NCI-H69 (cell line): ENCODE data around the gene C1orf53.
"Not testable (repeated sequence)": the region's sequence is repeated elsewhere in the genome, so short reads cannot be mapped to it uniquely, and the experiment has no call there.

Experiments used
- DNase-seq: peaks from one replicate; lab custom pipeline; 2025; lab: John Stamatoyannopoulos, UW

Gene C1orf53

GRCh38 chr1:197902454-197903195 lies at the start of gene C1orf53:
Gene C1orf53, plus strand, starts transcription at chr1:197902630. Its CDS starts 20 bp downstream, at chr1:197902650.
- peak; percentile 98 for DNase-seq

GRCh38 chr1:197855751-197856150 lies 46.7 kb upstream of the C1orf53 start:
- DNase-seq, result not testable (repeated sequence)

DNA sequence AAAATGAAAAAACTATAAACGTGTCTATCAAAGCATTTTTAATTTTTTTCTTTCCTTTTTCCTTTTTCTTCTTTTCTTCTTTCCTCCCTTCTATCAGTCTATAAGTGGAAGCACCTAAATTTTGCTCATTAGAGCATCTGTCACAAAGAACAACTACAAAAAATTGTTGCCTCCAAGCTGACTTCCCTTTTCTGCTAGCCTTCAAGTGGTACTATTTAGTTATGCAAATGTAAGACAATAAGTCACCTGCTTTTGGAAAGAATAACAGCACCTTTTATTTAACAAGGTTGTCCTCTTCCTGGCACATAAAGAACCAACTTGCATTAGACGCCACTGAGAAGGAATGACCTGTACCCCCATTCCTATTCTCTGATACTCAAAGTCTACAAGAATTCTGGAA lies 45.0 kb upstream of the C1orf53 start:
- no peak for DNase-seq

- DNase-seq, result no peak
Observed at GRCh38 chr1:197859024-197859423, 43.4 kb upstream of the C1orf53 start.

GRCh38 chr1:197862221-197862620 lies 40.2 kb upstream of the C1orf53 start:
- DNase-seq, result no peak

GRCh38 chr1:197862671-197863070 lies 39.8 kb upstream of the C1orf53 start:
- peak; percentile 33 for DNase-seq

DNA sequence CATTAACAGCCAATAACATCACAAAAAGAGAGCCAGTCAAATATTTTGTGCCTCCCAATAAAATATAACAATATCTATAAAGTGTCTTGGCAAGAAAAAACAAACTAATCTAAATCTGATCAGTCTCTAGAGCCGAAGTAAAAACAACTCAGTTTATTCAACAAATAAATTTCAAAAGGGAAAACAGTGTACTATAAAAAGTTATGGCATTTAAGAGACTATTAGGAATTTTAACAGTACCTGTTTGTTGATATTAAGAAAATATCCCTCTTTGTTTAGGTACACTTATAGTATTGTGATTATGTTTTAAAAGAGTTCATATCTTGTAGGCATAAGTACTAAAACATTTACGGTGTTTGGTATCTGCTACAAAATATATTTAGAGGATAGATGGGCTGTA lies 36.6 kb upstream of the C1orf53 start:
- no peak for DNase-seq

GRCh38 chr1:197868751-197869489 lies 33.5 kb upstream of the C1orf53 start:
- DNase-seq, result peak; percentile 87

DNA sequence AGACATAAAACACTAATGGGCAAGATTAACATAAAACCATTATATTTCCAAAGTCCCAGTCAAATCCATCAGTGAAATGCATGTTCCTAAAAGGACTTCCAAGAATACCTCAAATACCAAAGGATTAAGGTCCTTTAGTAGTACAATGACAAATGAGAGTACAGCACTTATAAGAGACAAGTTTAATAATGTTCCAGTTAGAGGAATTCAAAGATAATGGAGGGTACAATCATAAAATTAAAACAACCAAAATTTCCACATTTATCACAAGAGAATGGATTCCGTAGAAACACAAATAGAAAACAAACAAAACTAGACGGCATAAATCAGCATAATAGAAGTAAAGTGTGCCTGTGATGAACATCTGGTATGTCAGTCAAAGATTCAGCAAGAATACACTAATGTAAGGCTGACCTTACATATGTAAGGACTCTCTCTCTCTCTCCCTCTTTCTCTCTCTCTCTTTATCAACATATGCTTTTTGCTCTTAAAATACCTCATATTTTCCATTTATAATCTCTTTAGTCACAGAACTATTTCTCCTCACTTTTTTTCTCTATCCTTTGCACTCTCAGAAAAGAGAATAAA lies 32.8 kb upstream of the C1orf53 start:
- no peak for DNase-seq

GRCh38 chr1:197876894-197877293 lies 25.5 kb upstream of the C1orf53 start:
- no peak for DNase-seq

- DNase-seq, result not testable (repeated sequence)
Observed at GRCh38 chr1:197880385-197880784, 22.0 kb upstream of the C1orf53 start.

DNA sequence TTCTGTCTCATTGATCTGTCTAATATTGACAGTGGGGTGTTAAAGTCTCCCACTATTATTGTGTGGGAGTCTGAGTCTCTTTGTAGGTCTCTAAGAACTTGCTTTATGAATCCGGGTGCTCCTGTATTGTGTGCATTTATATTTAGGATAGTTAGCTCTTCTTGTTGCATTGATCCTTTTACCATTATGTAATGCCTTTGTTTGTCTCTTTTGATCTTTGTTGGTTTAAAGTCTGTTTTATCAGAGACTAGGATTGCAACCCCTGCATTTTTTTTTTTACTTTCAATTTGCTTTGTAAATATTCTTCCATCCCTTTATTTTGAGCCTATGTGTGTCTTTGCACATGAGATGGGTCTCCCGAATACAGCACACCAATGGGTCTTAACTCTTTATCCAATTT lies 20.2 kb upstream of the C1orf53 start:
- not testable (repeated sequence) for DNase-seq

DNA sequence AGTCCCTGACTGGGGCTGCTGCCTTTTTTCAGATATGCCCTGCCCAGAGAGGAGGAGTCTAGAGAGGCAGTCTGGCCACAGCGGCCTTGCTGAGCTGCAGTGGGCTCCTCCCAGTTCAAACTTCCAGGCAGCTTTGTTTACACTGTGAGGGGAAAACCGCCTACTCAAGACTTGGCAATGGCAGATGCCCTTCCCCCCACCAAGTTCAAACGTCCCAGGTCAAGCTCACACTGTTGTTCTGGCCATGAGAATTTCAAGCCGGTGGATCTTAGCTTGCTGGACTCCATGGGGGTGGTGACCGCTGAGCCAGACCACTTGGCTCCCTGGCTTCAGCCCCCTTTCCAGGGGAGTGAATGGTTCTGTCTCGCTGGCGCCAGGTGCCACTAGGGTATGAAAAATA lies 18.3 kb upstream of the C1orf53 start:
- DNase-seq, result no peak

GRCh38 chr1:197890936-197891335 lies 11.5 kb upstream of the C1orf53 start:
- no peak for DNase-seq

GRCh38 chr1:197892684-197893083 lies 9.7 kb upstream of the C1orf53 start:
- no peak for DNase-seq

GRCh38 chr1:197896301-197896700 lies 6.1 kb upstream of the C1orf53 start:
- DNase-seq, result no peak

DNA sequence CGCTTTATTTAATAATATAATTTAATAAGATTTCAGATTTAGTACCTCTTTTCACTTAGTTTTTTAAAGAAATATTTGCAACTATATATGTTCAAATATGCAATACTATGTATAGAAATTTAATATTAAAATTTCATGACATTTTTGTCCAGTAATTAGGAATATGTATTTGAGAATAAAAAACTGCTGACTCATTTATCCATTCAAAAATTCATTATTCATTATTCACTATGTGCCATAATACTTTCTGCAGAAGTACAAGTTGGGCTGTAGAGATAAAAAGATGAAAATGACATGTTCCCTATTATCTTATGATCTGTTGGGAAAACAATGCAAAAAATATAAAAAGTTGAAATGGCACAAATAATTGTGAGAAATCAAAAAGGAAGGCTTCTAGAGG lies 3.4 kb upstream of the C1orf53 start:
- DNase-seq, result no peak

DNA sequence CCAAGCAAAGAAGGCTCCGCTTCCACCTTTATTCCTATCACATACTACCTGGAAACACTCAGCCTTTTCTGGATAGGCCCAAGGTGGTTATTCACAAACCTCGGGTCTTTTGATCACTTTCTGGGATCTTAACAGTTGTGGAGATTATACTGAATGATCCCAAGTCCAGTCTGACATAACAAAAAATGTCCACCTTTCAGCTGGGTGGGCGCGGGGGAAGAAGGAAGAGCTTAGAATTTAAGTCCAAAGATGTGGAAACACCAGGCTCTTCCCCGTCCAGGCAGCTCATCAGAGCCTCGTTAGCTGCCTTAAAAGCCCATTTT lies 338 bp upstream of the C1orf53 start:
- DNase-seq, result no peak

DNA sequence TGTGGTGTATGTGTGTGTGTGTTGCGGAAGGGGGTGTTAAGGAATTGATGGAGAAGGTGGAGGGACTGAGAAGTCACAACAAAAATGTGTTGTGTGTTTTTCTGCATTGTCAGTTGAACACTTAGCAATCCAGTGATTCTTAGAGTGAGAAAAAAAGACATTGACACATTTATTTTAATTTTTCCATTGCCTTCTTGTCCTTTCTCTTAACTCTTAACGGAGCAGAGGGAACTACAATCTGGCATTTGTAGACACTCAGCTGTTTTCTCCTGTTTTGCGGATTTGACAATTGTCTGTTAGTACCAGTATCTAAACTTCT lies 725 bp downstream of the C1orf53 start:
- no peak for DNase-seq

DNA sequence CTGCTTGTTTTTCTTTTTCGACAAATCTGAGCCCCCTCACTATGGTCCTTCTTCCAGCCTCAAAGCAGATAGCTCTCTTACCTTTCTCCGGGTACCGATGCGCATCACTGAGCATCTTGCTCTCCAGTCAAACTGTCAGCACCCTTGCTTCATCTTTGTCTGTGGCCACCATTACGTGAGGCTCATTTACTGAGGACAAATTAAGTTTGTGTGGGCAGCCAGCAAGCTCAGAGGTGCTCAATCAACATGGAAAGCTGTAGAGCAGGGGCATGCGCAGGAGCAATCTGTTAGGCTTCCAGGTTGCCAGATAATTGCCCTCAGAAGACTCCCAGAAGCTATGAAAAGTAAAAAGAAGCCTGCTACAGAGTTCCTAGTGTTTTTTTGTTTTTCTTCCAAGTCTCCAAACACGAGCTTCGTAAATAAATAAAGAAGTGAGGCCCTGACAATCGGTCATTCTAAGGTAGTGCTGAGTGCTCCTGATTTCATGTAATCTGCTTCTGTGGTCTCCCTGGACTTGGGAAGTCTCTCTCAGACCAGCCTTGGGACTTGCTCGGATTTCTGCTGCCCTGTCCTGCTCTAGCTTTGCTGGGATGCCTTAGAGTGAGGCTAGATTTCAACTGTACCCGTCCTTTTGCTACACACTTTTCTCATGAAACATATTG lies 1.8 kb downstream of the C1orf53 start:
- DNase-seq, result no peak

DNA sequence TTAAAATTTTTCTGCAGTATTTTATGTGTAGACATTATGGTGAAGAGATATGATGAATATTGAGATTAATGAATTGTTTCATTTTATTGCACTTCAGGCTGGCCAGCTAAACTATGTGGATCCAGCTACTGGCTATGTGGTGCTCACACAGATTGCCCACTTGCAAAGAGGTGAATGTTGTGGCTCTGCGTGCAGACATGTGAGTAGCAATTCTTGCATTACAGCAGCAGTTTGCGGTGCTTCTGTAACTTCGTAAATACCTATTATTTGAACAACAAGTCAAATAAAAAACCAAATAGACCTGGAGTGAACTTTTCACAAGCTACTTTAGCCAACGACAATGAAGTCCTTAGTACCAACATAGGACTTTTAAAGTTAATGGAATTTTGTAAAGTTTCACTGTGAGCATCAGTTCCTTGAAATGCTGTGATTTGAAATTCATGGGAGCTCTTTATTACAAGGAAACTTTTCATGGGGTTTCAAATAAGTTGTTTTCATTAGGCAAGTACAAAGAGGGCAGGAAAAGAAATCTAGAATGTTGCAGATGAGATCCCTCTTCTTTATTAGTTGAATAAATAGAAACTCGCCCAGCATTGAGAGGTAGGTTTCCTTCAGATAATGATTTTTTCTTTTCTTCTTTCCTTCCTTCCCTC lies 3.4 kb downstream of the C1orf53 start:
- DNase-seq, result peak; percentile 19

DNA sequence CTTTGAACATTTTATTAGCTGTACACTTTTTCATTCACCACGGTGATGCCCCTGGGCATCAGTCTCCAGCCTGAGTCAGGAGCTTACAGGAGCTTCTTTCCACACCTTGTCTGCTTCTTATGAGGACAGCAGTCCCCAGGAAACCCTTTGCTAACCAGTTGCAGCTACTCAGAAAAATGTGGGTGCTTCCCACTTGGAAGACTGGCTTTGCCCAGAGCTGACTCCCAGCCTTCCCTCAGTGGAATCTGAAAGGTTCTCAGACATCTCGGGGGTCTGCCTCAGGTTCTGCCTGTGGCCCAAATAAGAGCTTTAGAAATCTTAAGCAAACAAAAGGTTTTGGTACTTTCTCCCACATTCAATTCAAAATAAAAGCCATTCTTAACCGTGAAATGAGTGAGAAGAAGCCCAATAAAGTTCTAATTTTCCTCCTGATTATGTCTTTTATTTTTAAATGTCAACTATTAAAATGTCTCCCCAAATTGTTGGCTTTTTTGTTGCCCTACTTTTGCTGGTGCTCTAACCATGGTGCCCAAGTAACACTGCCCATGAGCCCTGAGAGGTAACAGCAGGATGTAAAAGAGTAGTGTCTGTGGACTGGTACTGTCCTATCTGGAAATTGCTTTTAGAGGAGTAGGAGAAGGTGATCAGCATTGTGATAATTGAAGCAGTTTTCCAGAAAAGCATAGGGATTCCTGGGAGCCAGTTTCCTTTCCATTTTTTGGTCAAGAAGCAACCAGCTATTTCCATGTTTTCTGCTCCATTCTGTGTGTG lies 5.6 kb downstream of the C1orf53 start:
- DNase-seq, result peak; percentile 23
